Small intestine (tissue), 7 donors: ENCODE measurements around the gene MRAP. TPM values are rescaled to one million over a fixed set of nuclear protein-coding genes. Genes with fewer than 3 reads are reported as not detected.

Experiments used
- DNase-seq, 2 donors: peaks; one replicate each; pipeline versions ENCODE4 v3.0.0 to v3.0.0-alpha.2; 2013
- FAIRE-seq: peaks from 2 replicates; lab custom pipeline; 2012; peaks lifted over from hg19 to GRCh38; lab: Jason Lieb, UNC
- H3K27ac ChIP-seq, 3 donors: one replicate each; pipeline ENCODE4 v1.5.1; 2013; ENCODE audit warnings: low read length in 2 of 3, mild to moderate bottlenecking in 2 of 3, control low read depth in 1 of 3, inconsistent platforms in 1 of 3, low read depth in 1 of 3, moderate library complexity in 1 of 3
- H3K27me3 ChIP-seq, 3 donors: one replicate each; pipeline ENCODE4 v1.6.1; 2013; ENCODE audit warnings: low read length in 3 of 3, inconsistent platforms in 1 of 3; ENCODE audit not compliant: control insufficient read depth in 3 of 3, insufficient read depth in 3 of 3
- H3K36me3 ChIP-seq, 3 donors: one replicate each; pipeline ENCODE4 v1.6.1; 2013; ENCODE audit warnings: low read length in 3 of 3, inconsistent platforms in 1 of 3, low read depth in 1 of 3, mild to moderate bottlenecking in 1 of 3, moderate library complexity in 1 of 3; ENCODE audit not compliant: control insufficient read depth in 3 of 3, insufficient read depth in 2 of 3
- H3K4me1 ChIP-seq, 3 donors: one replicate each; pipeline ENCODE4 v1.6.1; 2013; ENCODE audit warnings: low read length in 2 of 3, inconsistent platforms in 1 of 3, low read depth in 1 of 3, mild to moderate bottlenecking in 1 of 3, moderate library complexity in 1 of 3; ENCODE audit not compliant: control insufficient read depth in 3 of 3, insufficient read depth in 2 of 3
- H3K4me3 ChIP-seq, 3 donors: one replicate each; pipeline ENCODE4 v1.5.1; 2013; ENCODE audit warnings: low read length in 3 of 3, control low read depth in 1 of 3, inconsistent platforms in 1 of 3, low read depth in 1 of 3, mild to moderate bottlenecking in 1 of 3, moderate library complexity in 1 of 3
- H3K9me3 ChIP-seq, 2 donors: one replicate each; pipeline ENCODE4 v1.6.1; 2013; ENCODE audit warnings: low read depth in 1 of 2, low read length in 1 of 2; ENCODE audit not compliant: control insufficient read depth in 2 of 2, insufficient read depth in 1 of 2
- WGBS, 3 donors: extraction: QIAGEN DNeasy Blood & Tissue Kit; methylation state at CpG; one replicate each; pipeline ENCODE4 v1.1.7; 2013; 5-methylcytosine and 5-hydroxymethylcytosine counted together
- polyA plus RNA-seq, 4 donors: library from polyadenylated mRNA; stranded (reverse) in 3 of 4; unstranded in 1 of 4; fragments of 200-250 nt in 3 of 4; fragments of 120-200 nt in 1 of 4; gene quantifications; one replicate each; pipeline versions ENCODE4 v1.2.1 to v1.2.3, GENCODE V29; 2013
- donor health status: healthy with polysubstance abuse.
- donor health status: control.
- donor health status: control.
- donor health status: Bipolar disorder and iron deficiency.
- donor health status: healthy.

MRAP gene
- polyA plus RNA-seq, 4 donors = 0.13 to 8.5 TPM; not detected in 2

DNA sequence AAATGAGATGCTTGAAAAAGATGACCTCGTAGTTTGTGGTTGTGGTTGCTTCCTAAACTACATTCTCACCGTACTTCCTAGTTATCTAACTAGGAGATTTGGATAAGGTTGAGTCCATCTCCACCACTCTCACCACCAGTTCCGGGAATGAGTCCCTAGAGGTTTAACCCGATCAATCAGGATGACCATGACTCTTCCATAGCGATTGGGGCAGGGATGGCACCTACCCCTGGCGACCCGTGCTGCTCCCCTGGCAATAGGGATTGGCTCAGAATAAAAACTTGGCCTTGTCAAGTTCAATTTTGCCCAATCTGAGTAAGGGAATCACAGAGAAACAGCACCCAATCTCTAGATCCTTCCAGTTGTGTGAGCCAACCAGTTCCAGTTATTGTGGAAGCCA lies 17.1 kb upstream of the MRAP start:
- FAIRE-seq (no peak), DNase-seq (no peak)
- Histone ChIP-seq H3K27ac (no peak overlapping the region), H3K4me1 (peaks cover 0 to 5% (median 2%) of the 10 kb centered on the region in 3 donors), H3K4me3 (no peak overlapping the region), H3K36me3 (peaks cover 0 to 2% (median 0%) of the 10 kb centered on the region in 3 donors), H3K27me3 (no peaks in the 10 kb centered on the region), H3K9me3 (peaks cover 0 to 5% of the 10 kb centered on the region in 2 donors)
- WGBS, 3 donors = 91 to 96% (median 94%) methylated on average over 7 of the region's 7 CpGs

DNA sequence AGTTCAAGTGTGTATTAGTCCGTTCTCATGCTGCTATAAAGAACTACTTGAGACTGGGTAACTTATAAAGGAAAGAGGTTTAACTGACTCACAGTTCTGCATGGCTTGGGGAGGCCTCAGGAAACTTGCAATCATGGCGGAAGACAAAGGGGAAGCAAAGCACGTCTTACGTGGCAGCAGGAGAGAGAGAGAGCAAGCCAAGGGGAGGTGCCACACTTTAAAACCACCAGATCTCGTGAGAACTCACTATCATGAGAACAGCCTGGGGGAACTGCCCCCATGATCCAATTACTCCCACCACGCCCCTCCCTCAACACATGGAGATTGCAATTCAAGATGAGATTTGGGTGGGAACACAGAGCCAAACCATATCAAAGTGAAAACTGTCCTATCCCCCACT lies 15.7 kb upstream of the MRAP start:
- no peak for FAIRE-seq
- no peaks in the 10 kb centered on the region for H3K27me3 ChIP-seq
- H3K9me3 ChIP-seq = peaks cover 0 to 5% of the 10 kb centered on the region in 2 donors
- H3K36me3 ChIP-seq = peaks cover 0 to 2% (median 0%) of the 10 kb centered on the region in 3 donors
- H3K4me1 ChIP-seq = peaks cover 0 to 5% (median 2%) of the 10 kb centered on the region in 3 donors
- WGBS, 3 donors = 85 to 89% (median 87%) methylated on average over 6 of the region's 6 CpGs
- no peak overlapping the region for H3K27ac ChIP-seq
- DNase-seq = no peak
- H3K4me3 ChIP-seq = no peak overlapping the region

GRCh38 chr21:32285476-32285875 lies 13.2 kb upstream of the MRAP start:
- FAIRE-seq = no peak
- WGBS, 3 donors = 93 to 96% (median 96%) methylated on average over 4 of the region's 4 CpGs

GRCh38 chr21:32297449-32297848 lies 1.2 kb upstream of the MRAP start:
- Histone ChIP-seq H3K27ac (no peak overlapping the region), H3K27me3 (no peaks in the 10 kb centered on the region), H3K9me3 (no peaks in the 10 kb centered on the region), H3K36me3 (peaks cover 0 to 8% (median 0%) of the 10 kb centered on the region in 3 donors), H3K4me3 (no peak overlapping the region), H3K4me1 (no peaks in the 10 kb centered on the region)
- no peak for FAIRE-seq
- no peak for DNase-seq
- WGBS, 3 donors = 85 to 91% (median 90%) methylated on average over 7 of the region's 7 CpGs

More at GRCh38 chr21:32285476-32285875, 13.2 kb upstream of the MRAP start:
- Histone ChIP-seq H3K36me3 (peaks cover 0 to 2% (median 0%) of the 10 kb centered on the region in 3 donors), H3K9me3 (peaks cover 0 to 5% of the 10 kb centered on the region in 2 donors), H3K27me3 (no peaks in the 10 kb centered on the region), H3K27ac (no peak overlapping the region), H3K4me3 (no peak overlapping the region), H3K4me1 (no peaks in the 10 kb centered on the region)
- no peak for DNase-seq

DNA sequence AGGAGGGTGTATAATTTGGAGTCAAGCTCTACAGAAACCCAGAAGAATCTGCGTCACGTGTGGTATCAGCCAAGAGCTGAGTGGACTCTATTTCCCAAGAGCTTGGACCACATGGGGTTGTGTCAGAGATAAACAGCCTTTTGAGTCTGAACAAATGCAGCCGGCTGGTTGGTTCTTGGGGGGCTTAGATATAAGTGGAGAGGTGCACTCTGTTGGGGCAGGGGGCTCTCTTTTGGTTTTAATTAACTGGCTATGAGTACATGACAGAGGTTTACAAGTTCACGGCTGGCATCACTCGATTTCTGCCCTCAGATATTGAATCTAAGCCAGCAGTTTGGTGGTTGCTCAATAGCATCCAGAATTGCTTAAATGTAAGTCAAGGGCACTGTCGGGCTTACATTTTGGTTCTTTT lies 501 bp upstream of the MRAP start:
- DNase-seq = no peak
- no peaks in the 10 kb centered on the region for H3K4me1 ChIP-seq
- peaks cover 0 to 8% (median 0%) of the 10 kb centered on the region in 3 donors for H3K36me3 ChIP-seq
- no peak for FAIRE-seq
- no peaks in the 10 kb centered on the region for H3K9me3 ChIP-seq
- H3K27me3 ChIP-seq = no peaks in the 10 kb centered on the region
- WGBS, 3 donors = 81 to 93% (median 92%) methylated on average over 6 of the region's 6 CpGs
- H3K4me3 ChIP-seq = no peak overlapping the region
- H3K27ac ChIP-seq = no peak overlapping the region

- Histone ChIP-seq H3K9me3 (no peaks in the 10 kb centered on the region), H3K4me1 (no peaks in the 10 kb centered on the region), H3K27ac (no peak overlapping the region), H3K27me3 (no peaks in the 10 kb centered on the region), H3K36me3 (peaks cover 0 to 8% (median 0%) of the 10 kb centered on the region in 3 donors), H3K4me3 (no peak overlapping the region)
- 82 to 90% (median 86%) methylated on average over 6 of the region's 6 CpGs for WGBS, 3 donors
- no peak for FAIRE-seq
- no peak for DNase-seq
These were observed 1.0 kb downstream of the MRAP start for GRCh38 chr21:32299695-32300094.

GRCh38 chr21:32300117-32300681 lies 1.5 kb downstream of the MRAP start:
- no peak overlapping the region for H3K27ac ChIP-seq
- H3K4me1 ChIP-seq = no peaks in the 10 kb centered on the region
- no peaks in the 10 kb centered on the region for H3K27me3 ChIP-seq
- H3K4me3 ChIP-seq = no peak overlapping the region
- H3K9me3 ChIP-seq = no peaks in the 10 kb centered on the region
- peaks cover 0 to 8% (median 0%) of the 10 kb centered on the region in 3 donors for H3K36me3 ChIP-seq
- DNase-seq (no peak), FAIRE-seq (no peak)
- WGBS, 3 donors = 92 to 95% (median 92%) methylated on average over 41 of the region's 41 CpGs

DNA sequence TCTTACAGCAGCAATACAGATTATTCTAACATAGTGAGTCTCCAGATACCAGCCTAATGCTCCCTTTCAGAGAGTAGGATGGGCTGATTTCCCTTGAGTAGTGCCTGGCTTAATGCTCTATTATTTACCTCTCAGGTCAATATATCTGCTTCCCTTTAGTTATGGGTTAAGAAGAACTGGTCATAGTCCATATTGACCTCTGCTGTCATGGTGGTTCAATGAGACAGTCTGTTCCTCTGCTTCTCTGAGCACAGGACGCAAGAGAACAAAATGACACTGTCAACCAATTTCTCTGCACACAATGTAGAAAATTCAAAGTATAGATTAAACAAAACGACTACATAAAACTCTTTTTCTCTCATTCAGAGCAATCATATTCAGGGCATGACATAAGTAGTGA lies 2.9 kb downstream of the MRAP start:
- no peaks in the 10 kb centered on the region for H3K27me3 ChIP-seq
- no peak overlapping the region for H3K4me3 ChIP-seq
- H3K9me3 ChIP-seq = no peaks in the 10 kb centered on the region
- 77 to 86% (median 85%) methylated on average over 2 of the region's 2 CpGs for WGBS, 3 donors
- no peak for DNase-seq
- H3K36me3 ChIP-seq = peaks cover 0 to 11% (median 0%) of the 10 kb centered on the region in 3 donors
- FAIRE-seq = no peak
- H3K27ac ChIP-seq = no peak overlapping the region
- no peaks in the 10 kb centered on the region for H3K4me1 ChIP-seq

DNA sequence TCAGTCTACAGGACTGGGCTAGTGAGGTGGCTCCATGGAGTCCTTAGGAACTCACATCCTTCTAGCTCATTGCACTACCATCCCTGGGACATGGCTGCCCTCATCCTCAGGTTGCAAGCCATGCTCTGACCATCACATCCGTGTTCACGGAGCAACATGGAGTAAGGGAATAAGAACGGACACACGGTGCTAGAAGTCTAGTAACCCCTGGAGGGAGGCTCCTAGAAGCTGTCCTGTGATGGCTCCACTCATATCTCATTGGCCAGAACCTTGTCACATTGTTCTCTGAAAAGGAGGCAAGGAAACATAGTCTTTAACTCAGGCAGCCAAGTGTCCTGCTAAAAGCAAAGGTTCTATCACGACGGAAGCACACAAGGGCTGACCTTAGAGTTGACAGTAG lies 3.9 kb downstream of the MRAP start:
- Histone ChIP-seq H3K4me1 (no peaks in the 10 kb centered on the region), H3K4me3 (no peak overlapping the region), H3K27ac (no peak overlapping the region), H3K36me3 (peaks cover 0 to 11% (median 0%) of the 10 kb centered on the region in 3 donors), H3K9me3 (no peaks in the 10 kb centered on the region), H3K27me3 (no peaks in the 10 kb centered on the region)
- WGBS, 3 donors = 89 to 95% (median 95%) methylated on average over 6 of the region's 6 CpGs
- FAIRE-seq = no peak
- no peak for DNase-seq
